HepG2 (cell line): ENCODE data around the gene THBS2.

Experiments used
- EZH2 ChIP-seq: conservative IDR thresholded peaks from 2 replicates; pipeline ENCODE4 v1.6.1; 2012; ENCODE audit warnings: mild to moderate bottlenecking, low read depth, low read length, moderate library complexity
- KLF16 ChIP-seq, 2 experiments: sonication (generic) in 1 of 2; formaldehyde crosslinking in 1 of 2; IDR thresholded peaks; 2 replicates each; pipeline versions ENCODE4 v1.6.1 to v1.8.0; 2016 to 2023; ENCODE audit warnings: missing genetic modification reagents in 2 of 2, missing compliant biosample characterization in 1 of 2
- POLR2A ChIP-seq, 2 experiments: IDR thresholded peaks; 2 replicates each; pipeline ENCODE4 v1.6.1; 2011; ENCODE audit warnings: low read depth in 2 of 2, low read length in 2 of 2, mild to moderate bottlenecking in 1 of 2, moderate library complexity in 1 of 2; ENCODE audit not compliant: insufficient read depth in 1 of 2
- SNAPC4 ChIP-seq: sonication (generic); formaldehyde crosslinking; IDR thresholded peaks from 2 replicates; pipeline ENCODE4 v1.4.0; 2020; ENCODE audit warnings: mild to moderate bottlenecking, missing genetic modification reagents
- SP140L ChIP-seq: sonication (generic); formaldehyde crosslinking; IDR thresholded peaks from 2 replicates; pipeline ENCODE4 v1.4.0; 2020; ENCODE audit warnings: missing genetic modification reagents, borderline replicate concordance
- XRCC5 ChIP-seq: fragments of 200-400 bp; formaldehyde crosslinking; optimal IDR thresholded peaks from 2 replicates; pipeline ENCODE3; 2017; ENCODE audit warnings: mild to moderate bottlenecking, low read length
- ZFX ChIP-seq: sonication (generic); formaldehyde crosslinking; IDR thresholded peaks from 2 replicates; pipeline ENCODE4 v1.4.0; 2020; ENCODE audit warnings: mild to moderate bottlenecking, low read depth, missing genetic modification reagents, moderate library complexity
- ZNF263 ChIP-seq: sonication (generic); formaldehyde crosslinking; IDR thresholded peaks from 2 replicates; pipeline ENCODE4 v1.4.0; 2020; ENCODE audit warnings: missing genetic modification reagents
- ZNF280B ChIP-seq: sonication (generic); formaldehyde crosslinking; IDR thresholded peaks from 2 replicates; pipeline ENCODE4 v1.5.0; 2020; ENCODE audit warnings: missing genetic modification reagents, mild to moderate bottlenecking, borderline replicate concordance
- ZNF34 ChIP-seq: sonication (generic); formaldehyde crosslinking; IDR thresholded peaks from 2 replicates; pipeline ENCODE4 v1.4.0; 2020; ENCODE audit warnings: mild to moderate bottlenecking, missing genetic modification reagents, borderline replicate concordance
- ZSCAN29 ChIP-seq: sonication (generic); formaldehyde crosslinking; conservative IDR thresholded peaks from 2 replicates; pipeline ENCODE4 v1.4.0; 2020; ENCODE audit warnings: mild to moderate bottlenecking, missing genetic modification reagents
- TF ChIP-seq, protein P1 (sequence below): sonication (generic); formaldehyde crosslinking; IDR thresholded peaks from 2 replicates; pipeline ENCODE4 v1.5.0; 2020; ENCODE audit warnings: mild to moderate bottlenecking, missing genetic modification reagents, moderate library complexity

DNA sequence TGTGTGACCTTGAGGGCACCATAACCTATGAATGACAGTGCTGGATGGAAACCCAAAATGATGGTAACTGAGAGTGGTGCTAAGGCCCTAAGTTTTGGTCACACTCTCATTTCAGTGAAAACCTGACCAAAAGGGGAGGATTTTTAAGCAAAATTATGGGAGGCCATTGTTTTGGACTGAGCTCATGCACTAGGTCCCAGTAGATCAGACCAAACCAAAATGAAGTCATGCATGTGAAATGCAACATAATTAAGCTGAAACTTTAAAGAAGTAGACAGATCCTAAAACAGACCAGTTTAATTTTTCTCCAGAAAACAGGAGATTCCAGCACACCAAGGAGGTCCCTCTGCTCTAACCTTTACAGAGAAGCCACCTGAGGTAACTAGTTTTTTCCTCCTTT is 24.0 kb upstream of the THBS2 start:
- no peak for TF ChIP-seq POLR2A (IDR thresholded peaks at IDR 0.05; ENCODE audit: insufficient read depth in 1 of 2, low read depth in 2 of 2, low read length in 2 of 2)
- TF ChIP-seq SP140L (CRISPR knock-in tag), result no peak
- no peak for TF ChIP-seq ZFX (CRISPR knock-in tag)
- no peak for TF ChIP-seq XRCC5
- TF ChIP-seq ZNF280B (CRISPR knock-in tag), result no peak
- TF ChIP-seq KLF16 (CRISPR knock-in tag; IDR thresholded peaks at IDR 0.05), result no peak
- TF ChIP-seq ZNF34 (CRISPR knock-in tag), result no peak
- TF ChIP-seq SNAPC4 (CRISPR knock-in tag), result no peak
- TF ChIP-seq ZSCAN29 (CRISPR knock-in tag), result no peak
- TF ChIP-seq, protein P1, sequence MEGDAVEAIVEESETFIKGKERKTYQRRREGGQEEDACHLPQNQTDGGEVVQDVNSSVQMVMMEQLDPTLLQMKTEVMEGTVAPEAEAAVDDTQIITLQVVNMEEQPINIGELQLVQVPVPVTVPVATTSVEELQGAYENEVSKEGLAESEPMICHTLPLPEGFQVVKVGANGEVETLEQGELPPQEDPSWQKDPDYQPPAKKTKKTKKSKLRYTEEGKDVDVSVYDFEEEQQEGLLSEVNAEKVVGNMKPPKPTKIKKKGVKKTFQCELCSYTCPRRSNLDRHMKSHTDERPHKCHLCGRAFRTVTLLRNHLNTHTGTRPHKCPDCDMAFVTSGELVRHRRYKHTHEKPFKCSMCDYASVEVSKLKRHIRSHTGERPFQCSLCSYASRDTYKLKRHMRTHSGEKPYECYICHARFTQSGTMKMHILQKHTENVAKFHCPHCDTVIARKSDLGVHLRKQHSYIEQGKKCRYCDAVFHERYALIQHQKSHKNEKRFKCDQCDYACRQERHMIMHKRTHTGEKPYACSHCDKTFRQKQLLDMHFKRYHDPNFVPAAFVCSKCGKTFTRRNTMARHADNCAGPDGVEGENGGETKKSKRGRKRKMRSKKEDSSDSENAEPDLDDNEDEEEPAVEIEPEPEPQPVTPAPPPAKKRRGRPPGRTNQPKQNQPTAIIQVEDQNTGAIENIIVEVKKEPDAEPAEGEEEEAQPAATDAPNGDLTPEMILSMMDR, result no peak
- TF ChIP-seq EZH2, result no peak
- no peak for TF ChIP-seq ZNF263 (CRISPR knock-in tag)
